Non-pigmented ciliary epithelial cell (primary cell): Measurements from ENCODE around the gene CYTH4.
A peak's percentile ranks its signal among the peaks of the same experiment; 100 is the strongest.

Source experiments
- DNase-seq: peaks from one replicate; pipeline ENCODE4 v3.0.0-alpha.2; 2010; ENCODE audit warnings: low read depth

CYTH4 gene

GRCh38 chr22:37291559-37292298 lies 9.4 kb downstream of the CYTH4 start:
- no peak for DNase-seq

- no peak for DNase-seq
Observed at GRCh38 chr22:37292641-37293040, 10.3 kb downstream of the CYTH4 start.

- no peak for DNase-seq
Observed at GRCh38 chr22:37293172-37293571, 10.9 kb downstream of the CYTH4 start.

- DNase-seq, result no peak
Observed at GRCh38 chr22:37294747-37295146, 12.4 kb downstream of the CYTH4 start.

GRCh38 chr22:37295213-37295886 lies 13.0 kb downstream of the CYTH4 start:
- DNase-seq, result no peak

GRCh38 chr22:37295946-37296345 lies 13.6 kb downstream of the CYTH4 start:
- DNase-seq, result no peak

- no peak for DNase-seq
Observed at GRCh38 chr22:37298748-37299495, 16.6 kb downstream of the CYTH4 start.

GRCh38 chr22:37299969-37300509 lies 17.7 kb downstream of the CYTH4 start:
- no peak for DNase-seq

GRCh38 chr22:37300551-37301017 lies 18.3 kb downstream of the CYTH4 start:
- no peak for DNase-seq

- DNase-seq, result no peak
Observed at GRCh38 chr22:37301144-37301830, 19.0 kb downstream of the CYTH4 start.

- DNase-seq, result no peak
Observed at GRCh38 chr22:37302674-37303555, 20.6 kb downstream of the CYTH4 start.

- DNase-seq, result peak; percentile 80
Observed at GRCh38 chr22:37303821-37304274, 21.5 kb downstream of the CYTH4 start.

- DNase-seq, result peak; percentile 31
Observed at GRCh38 chr22:37304595-37305343, 22.5 kb downstream of the CYTH4 start.

GRCh38 chr22:37305887-37306286 lies 23.6 kb downstream of the CYTH4 start:
- DNase-seq, result no peak

- DNase-seq, result no peak
Observed at GRCh38 chr22:37306494-37306829, 24.2 kb downstream of the CYTH4 start.

- no peak for DNase-seq
Observed at GRCh38 chr22:37308385-37309200, 26.3 kb downstream of the CYTH4 start.

GRCh38 chr22:37309211-37310074 lies 27.1 kb downstream of the CYTH4 start:
- DNase-seq, result no peak

GRCh38 chr22:37310075-37310606 lies 27.8 kb downstream of the CYTH4 start:
- no peak for DNase-seq
